H9 (cell line): ENCODE results near the gene ZCCHC8. TPM values are rescaled to one million over a fixed set of nuclear protein-coding genes. Genes with fewer than 3 reads are reported as not detected.

Experiments used
- DNase-seq: peaks from one replicate; pipeline ENCODE4 v3.0.0-alpha.2; 2017
- H2AFZ ChIP-seq: one replicate; pipeline ENCODE4 v1.6.1; 2013; ENCODE audit warnings: mild to moderate bottlenecking, low read length, control low read depth, moderate library complexity
- H2AK5ac ChIP-seq: 2 replicates; pipeline ENCODE4 v1.6.1; 2013; ENCODE audit warnings: low read length, control low read depth, mixed read lengths; ENCODE audit not compliant: insufficient read length
- H2BK120ac ChIP-seq: one replicate; pipeline ENCODE4 v1.6.1; 2013; ENCODE audit warnings: low read depth, mild to moderate bottlenecking, low read length, control low read depth, inconsistent platforms; ENCODE audit not compliant: poor library complexity, severe bottlenecking
- H2BK12ac ChIP-seq: 2 replicates; pipeline ENCODE4 v1.6.1; 2013; ENCODE audit warnings: low read length, control low read depth, mixed read lengths, low read depth; ENCODE audit not compliant: insufficient read length
- H2BK15ac ChIP-seq: 2 replicates; pipeline ENCODE4 v1.6.1; 2013; ENCODE audit warnings: low read depth, low read length, control low read depth
- H2BK20ac ChIP-seq: one replicate; pipeline ENCODE4 v1.6.1; 2013; ENCODE audit warnings: low read depth, mild to moderate bottlenecking, low read length, control low read depth, inconsistent platforms; ENCODE audit not compliant: poor library complexity, severe bottlenecking
- H2BK5ac ChIP-seq: 2 replicates; pipeline ENCODE4 v1.6.1; 2013; ENCODE audit warnings: low read length, control low read depth, mixed read lengths; ENCODE audit not compliant: insufficient read length
- H3K14ac ChIP-seq: 2 replicates; pipeline ENCODE4 v1.6.1; 2013; ENCODE audit warnings: low read length, control low read depth; ENCODE audit not compliant: insufficient read depth
- H3K18ac ChIP-seq: 2 replicates; pipeline ENCODE4 v1.6.1; 2013; ENCODE audit warnings: low read depth, mild to moderate bottlenecking, mixed read lengths, low read length, control low read depth; ENCODE audit not compliant: insufficient read length
- H3K23ac ChIP-seq: 2 replicates; pipeline ENCODE4 v1.6.1; 2013; ENCODE audit warnings: low read length, control low read depth, mixed read lengths, low read depth; ENCODE audit not compliant: insufficient read length
- H3K23me2 ChIP-seq: 2 replicates; pipeline ENCODE4 v1.6.1; 2013; ENCODE audit warnings: low read depth, mild to moderate bottlenecking, mixed read lengths, low read length, control low read depth; ENCODE audit not compliant: insufficient read length, poor library complexity, severe bottlenecking
- H3K27ac ChIP-seq: 2 replicates; pipeline ENCODE4 v1.5.1; 2013; ENCODE audit warnings: low read length, control low read depth, mixed read lengths, low read depth; ENCODE audit not compliant: insufficient read length
- H3K27me3 ChIP-seq: 2 replicates; pipeline ENCODE4 v1.6.1; 2013; ENCODE audit warnings: low read length, control low read depth, inconsistent platforms; ENCODE audit not compliant: insufficient read depth
- H3K4ac ChIP-seq: 2 replicates; pipeline ENCODE4 v1.6.1; 2013; ENCODE audit warnings: low read depth, mild to moderate bottlenecking, control low read depth, inconsistent platforms, low read length, moderate library complexity
- H3K4me1 ChIP-seq: 2 replicates; pipeline ENCODE4 v1.6.1; 2013; ENCODE audit warnings: low read length, control low read depth, inconsistent platforms; ENCODE audit not compliant: insufficient read depth
- H3K4me2 ChIP-seq: 2 replicates; pipeline ENCODE4 v1.6.1; 2013; ENCODE audit warnings: low read length, control low read depth, mixed read lengths; ENCODE audit not compliant: insufficient read length, insufficient read depth
- H3K56ac ChIP-seq: 2 replicates; pipeline ENCODE4 v1.6.1; 2013; ENCODE audit warnings: low read depth, mild to moderate bottlenecking, mixed read lengths, low read length, control low read depth; ENCODE audit not compliant: insufficient read length
- H3K79me1 ChIP-seq: 2 replicates; pipeline ENCODE4 v1.6.1; 2013; ENCODE audit warnings: low read depth, mild to moderate bottlenecking, moderate library complexity, low read length, control low read depth, inconsistent platforms; ENCODE audit not compliant: insufficient read depth, poor library complexity, severe bottlenecking
- H3K79me2 ChIP-seq: 2 replicates; pipeline ENCODE4 v1.6.1; 2013; ENCODE audit warnings: low read length, control low read depth, inconsistent platforms; ENCODE audit not compliant: insufficient read depth
- H3K9ac ChIP-seq: 2 replicates; pipeline ENCODE4 v1.6.1; 2013; ENCODE audit warnings: low read length, control low read depth, mixed read lengths; ENCODE audit not compliant: insufficient read length; ENCODE audit errors: extremely low read depth
- H3K9me3 ChIP-seq: one replicate; pipeline ENCODE4 v1.6.1; 2013; ENCODE audit warnings: low read depth, low read length, inconsistent platforms; ENCODE audit not compliant: control insufficient read depth
- H3T11ph ChIP-seq: one replicate; pipeline ENCODE4 v1.6.1; 2013; ENCODE audit warnings: mild to moderate bottlenecking, low read length, control low read depth, inconsistent platforms
- H4K20me1 ChIP-seq: one replicate; pipeline ENCODE4 v1.6.1; 2013; ENCODE audit not compliant: control insufficient read depth, insufficient read length, insufficient read depth
- H4K5ac ChIP-seq: 2 replicates; pipeline ENCODE4 v1.6.1; 2013; ENCODE audit warnings: low read depth, mild to moderate bottlenecking, mixed read lengths, low read length, control low read depth; ENCODE audit not compliant: insufficient read length
- H4K8ac ChIP-seq: replicated peaks from 2 replicates; pipeline ENCODE4 v1.6.1; 2013; ENCODE audit warnings: low read length, control low read depth, mixed read lengths, low read depth; ENCODE audit not compliant: insufficient read length
- H4K91ac ChIP-seq: 2 replicates; pipeline ENCODE4 v1.6.1; 2013; ENCODE audit warnings: low read depth, mild to moderate bottlenecking, moderate library complexity, mixed read lengths, low read length, control low read depth; ENCODE audit not compliant: insufficient read length
- H3K27ac Mint-ChIP-seq, 3 experiments: 2 replicates in 2 of 3; 3 replicates in 1 of 3; pipeline ENCODE4 v1.8.0; 2020 to 2021; ENCODE audit warnings: mixed read lengths in 3 of 3, mild to moderate bottlenecking in 1 of 3, moderate library complexity in 1 of 3
- H3K27me3 Mint-ChIP-seq: 2 replicates; pipeline ENCODE4 v1.8.0; 2021; ENCODE audit warnings: low read depth, mild to moderate bottlenecking, moderate library complexity, mixed read lengths
- H3K36me3 Mint-ChIP-seq, 3 experiments: 2 replicates in 2 of 3; 3 replicates in 1 of 3; pipeline ENCODE4 v1.8.0; 2020 to 2021; ENCODE audit warnings: low read depth in 3 of 3, mixed read lengths in 3 of 3; ENCODE audit not compliant: insufficient read depth in 1 of 3
- H3K4me1 Mint-ChIP-seq, 2 experiments: 2 replicates each; pipeline ENCODE4 v1.8.0; 2020; ENCODE audit warnings: mixed read lengths in 2 of 2
- H3K4me3 Mint-ChIP-seq, 2 experiments: 2 replicates in 1 of 2; 3 replicates in 1 of 2; pipeline ENCODE4 v1.8.0; 2020 to 2021; ENCODE audit warnings: mild to moderate bottlenecking in 2 of 2, mixed read lengths in 2 of 2, moderate library complexity in 1 of 2
- H3K9me3 Mint-ChIP-seq, 2 experiments: 2 replicates in 1 of 2; 3 replicates in 1 of 2; pipeline ENCODE4 v1.8.0; 2020; ENCODE audit warnings: mild to moderate bottlenecking in 2 of 2, mixed read lengths in 2 of 2, moderate library complexity in 1 of 2
- WGBS: extraction: QIAGEN DNeasy Blood & Tissue Kit; methylation state at CpG from one replicate; pipeline ENCODE4 v1.1.7; 2013; ENCODE audit warnings: missing lambda C conversion rate, low lambda C conversion rate, mixed read lengths; ENCODE audit not compliant: insufficient read length; ENCODE audit errors: extremely low coverage; 5-methylcytosine and 5-hydroxymethylcytosine counted together
- total RNA-seq: library from RNA; stranded (reverse); gene quantifications from 2 replicates; pipeline ENCODE4 v1.2.1, GENCODE V29; 2021
- TF ChIP-seq, protein P1 (sequence below): fragments of 200-600 bp; sonication (generic); conservative IDR thresholded peaks from 3 replicates; pipeline ENCODE4 v1.8.0; 2021; ENCODE audit warnings: antibody characterized with exemption, mild to moderate bottlenecking

ZCCHC8 gene
- total RNA-seq, 1 experiment from 2014 or later = 37.3 TPM

DNA sequence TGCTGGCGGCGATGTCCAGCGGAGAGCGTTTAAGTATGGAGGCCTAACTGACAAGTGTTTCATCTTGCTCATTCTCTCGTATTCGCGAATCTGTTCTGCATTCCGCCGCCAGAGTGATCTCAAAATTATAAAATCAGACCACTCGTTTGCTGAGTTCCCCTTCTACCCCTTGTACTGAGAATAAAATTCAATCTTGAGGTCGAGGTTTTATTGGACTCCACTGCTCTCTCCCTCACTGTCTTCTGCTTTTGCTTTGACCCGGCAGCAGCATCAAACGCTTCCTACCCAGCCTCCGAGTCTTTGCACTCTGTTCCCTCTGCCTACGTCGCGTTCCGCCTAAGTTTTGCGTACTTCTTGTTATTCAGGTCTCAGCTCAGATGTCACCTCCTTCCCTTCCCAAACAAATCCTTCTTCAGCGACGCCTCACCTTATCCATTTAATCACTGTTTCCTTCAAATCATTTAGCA is 26.8 kb upstream of the ZCCHC8 start:
- Histone ChIP-seq H3K23ac (no peak overlapping the region), H2BK12ac (no peak overlapping the region), H3K4ac (no peak overlapping the region; the same call in 1 of the 2 replicates), H3K27me3 (no peaks in the 10 kb centered on the region), H3K79me2 (peaks cover 42% of the 10 kb centered on the region), H2BK120ac (no peak overlapping the region), H2AK5ac (no peak overlapping the region), H2AFZ (no peak overlapping the region), H4K5ac (peak overlapping the region; percentile 79), H4K8ac (no peak overlapping the region), H4K20me1 (no peaks in the 10 kb centered on the region), H2BK20ac (no peak overlapping the region), H3K4me2 (peak overlapping the region; percentile 95), H3K9ac (peak overlapping the region; percentile 100), H3K18ac (peak overlapping the region; percentile 90), H3K23me2 (peaks cover 4% of the 10 kb centered on the region), H3K27ac (peak overlapping the region; percentile 93), H2BK15ac (no peak overlapping the region; the same call in 1 of the 2 replicates), H4K91ac (no peak overlapping the region), H3K4me1 (no peaks in the 10 kb centered on the region), H3K14ac (peak overlapping the region; percentile 99), H3K56ac (peak overlapping the region; percentile 91), H3K79me1 (peaks cover 2% of the 10 kb centered on the region), H2BK5ac (peak overlapping the region; percentile 89), H3T11ph (no peak overlapping the region), H3K9me3 (no peaks in the 10 kb centered on the region)
- DNase-seq = peak; percentile 35
- Mint-ChIP-seq H3K4me3 (no peak overlapping the region), H3K27ac (no peak overlapping the region), H3K27me3 (no peaks in the 10 kb centered on the region), H3K9me3 (no peaks in the 10 kb centered on the region), H3K4me1 (peaks cover 20 to 22% of the 10 kb centered on the region in 2 experiments), H3K36me3 (peaks cover 22 to 42% (median 41%) of the 10 kb centered on the region in 3 experiments)
- TF ChIP-seq, protein P1, sequence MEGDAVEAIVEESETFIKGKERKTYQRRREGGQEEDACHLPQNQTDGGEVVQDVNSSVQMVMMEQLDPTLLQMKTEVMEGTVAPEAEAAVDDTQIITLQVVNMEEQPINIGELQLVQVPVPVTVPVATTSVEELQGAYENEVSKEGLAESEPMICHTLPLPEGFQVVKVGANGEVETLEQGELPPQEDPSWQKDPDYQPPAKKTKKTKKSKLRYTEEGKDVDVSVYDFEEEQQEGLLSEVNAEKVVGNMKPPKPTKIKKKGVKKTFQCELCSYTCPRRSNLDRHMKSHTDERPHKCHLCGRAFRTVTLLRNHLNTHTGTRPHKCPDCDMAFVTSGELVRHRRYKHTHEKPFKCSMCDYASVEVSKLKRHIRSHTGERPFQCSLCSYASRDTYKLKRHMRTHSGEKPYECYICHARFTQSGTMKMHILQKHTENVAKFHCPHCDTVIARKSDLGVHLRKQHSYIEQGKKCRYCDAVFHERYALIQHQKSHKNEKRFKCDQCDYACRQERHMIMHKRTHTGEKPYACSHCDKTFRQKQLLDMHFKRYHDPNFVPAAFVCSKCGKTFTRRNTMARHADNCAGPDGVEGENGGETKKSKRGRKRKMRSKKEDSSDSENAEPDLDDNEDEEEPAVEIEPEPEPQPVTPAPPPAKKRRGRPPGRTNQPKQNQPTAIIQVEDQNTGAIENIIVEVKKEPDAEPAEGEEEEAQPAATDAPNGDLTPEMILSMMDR = no peak
- no CpG with 5 or more reads among the region's 21 CpGs for WGBS
